Colonic mucosa (tissue), 4 donors: ENCODE measurements around the gene HSD17B13. TPM values are rescaled to one million over a fixed set of nuclear protein-coding genes. Genes with fewer than 3 reads are reported as not detected.

Experiments
- DNase-seq: peaks from one replicate; pipeline ENCODE4 v3.0.0-alpha.2; 2020
- H3K27ac ChIP-seq: fragments of 200-600 bp; one replicate; pipeline ENCODE4 v1.8.0; 2021
- H3K27me3 ChIP-seq: fragments of 200-600 bp; one replicate; pipeline ENCODE4 v1.8.0; 2021
- H3K36me3 ChIP-seq: fragments of 200-600 bp; one replicate; pipeline ENCODE4 v1.8.0; 2021
- H3K4me1 ChIP-seq: fragments of 200-600 bp; one replicate; pipeline ENCODE4 v1.8.0; 2021; ENCODE audit warnings: mild to moderate bottlenecking
- H3K4me3 ChIP-seq: fragments of 200-600 bp; one replicate; pipeline ENCODE4 v1.8.0; 2021
- H3K9ac ChIP-seq, 2 donors: one replicate each; pipeline ENCODE4 v1.7.0; 2013; ENCODE audit warnings: control low read depth in 2 of 2, low read depth in 2 of 2, low read length in 2 of 2
- H3K9me3 ChIP-seq: fragments of 200-600 bp; one replicate; pipeline ENCODE4 v1.8.0; 2021
- CTCF ChIP-seq: fragments of 200-600 bp; IDR thresholded peaks from one replicate; pipeline ENCODE4 v1.8.0; 2022; ENCODE audit warnings: antibody characterized with exemption, mild to moderate bottlenecking
- intact Hi-C: fragments of 100-400 bp; cut with DNase I; formaldehyde crosslinking; loops from one replicate; pipeline ENCODE4 v1.14.1; 2022
- total RNA-seq, 2 donors: library from RNA; stranded (reverse); fragmentation: NEBNext Ultra II Directional in 1 of 2; extraction: Animal tissue kit (Norgen Biotek cat#: 25700) in 1 of 2; gene quantifications; one replicate each; pipeline ENCODE4 v1.2.1, GENCODE V29; 2021
- donor health status: healthy.
- donor health status: DM: no; HTN: no; CAD: no.
- donor health status: DM: no; HTN: no; CAD: no.

Gene HSD17B13
- total RNA-seq, 2 donors from 2014 or later: 0.77 to 1.1 TPM

- no peak overlapping the region for H3K4me3 ChIP-seq
- intact Hi-C loops: no loop called here
- DNase-seq: no peak
These were observed 37.8 kb upstream of the HSD17B13 start for GRCh38 chr4:87360338-87360935.

GRCh38 chr4:87359258-87359657 lies 36.6 kb upstream of the HSD17B13 start:
- no peak for DNase-seq
- intact Hi-C loops: no loop called here
- Histone ChIP-seq H3K27me3 (no peaks in the 10 kb centered on the region), H3K27ac (no peak overlapping the region), H3K36me3 (peaks cover 9% of the 10 kb centered on the region), H3K4me3 (no peak overlapping the region), H3K4me1 (no peaks in the 10 kb centered on the region), H3K9me3 (no peaks in the 10 kb centered on the region), H3K9ac (no peak overlapping the region)
- no peak for TF ChIP-seq CTCF

More at GRCh38 chr4:87360338-87360935, 37.8 kb upstream of the HSD17B13 start:
- Histone ChIP-seq H3K27me3 (no peaks in the 10 kb centered on the region), H3K27ac (no peak overlapping the region), H3K9ac (no peak overlapping the region), H3K9me3 (no peaks in the 10 kb centered on the region), H3K36me3 (peaks cover 14% of the 10 kb centered on the region), H3K4me1 (no peaks in the 10 kb centered on the region)
- TF ChIP-seq CTCF: no peak

- DNase-seq: no peak
- no peaks in the 10 kb centered on the region for H3K4me1 ChIP-seq
- no peak for TF ChIP-seq CTCF
- no peaks in the 10 kb centered on the region for H3K36me3 ChIP-seq
- H3K27ac ChIP-seq: no peak overlapping the region
- H3K4me3 ChIP-seq: no peak overlapping the region
- no peaks in the 10 kb centered on the region for H3K9me3 ChIP-seq
- intact Hi-C loops: no loop called here
- H3K9ac ChIP-seq: no peak overlapping the region
- no peaks in the 10 kb centered on the region for H3K27me3 ChIP-seq
These were observed 34.3 kb upstream of the HSD17B13 start for GRCh38 chr4:87356832-87357526.

DNA sequence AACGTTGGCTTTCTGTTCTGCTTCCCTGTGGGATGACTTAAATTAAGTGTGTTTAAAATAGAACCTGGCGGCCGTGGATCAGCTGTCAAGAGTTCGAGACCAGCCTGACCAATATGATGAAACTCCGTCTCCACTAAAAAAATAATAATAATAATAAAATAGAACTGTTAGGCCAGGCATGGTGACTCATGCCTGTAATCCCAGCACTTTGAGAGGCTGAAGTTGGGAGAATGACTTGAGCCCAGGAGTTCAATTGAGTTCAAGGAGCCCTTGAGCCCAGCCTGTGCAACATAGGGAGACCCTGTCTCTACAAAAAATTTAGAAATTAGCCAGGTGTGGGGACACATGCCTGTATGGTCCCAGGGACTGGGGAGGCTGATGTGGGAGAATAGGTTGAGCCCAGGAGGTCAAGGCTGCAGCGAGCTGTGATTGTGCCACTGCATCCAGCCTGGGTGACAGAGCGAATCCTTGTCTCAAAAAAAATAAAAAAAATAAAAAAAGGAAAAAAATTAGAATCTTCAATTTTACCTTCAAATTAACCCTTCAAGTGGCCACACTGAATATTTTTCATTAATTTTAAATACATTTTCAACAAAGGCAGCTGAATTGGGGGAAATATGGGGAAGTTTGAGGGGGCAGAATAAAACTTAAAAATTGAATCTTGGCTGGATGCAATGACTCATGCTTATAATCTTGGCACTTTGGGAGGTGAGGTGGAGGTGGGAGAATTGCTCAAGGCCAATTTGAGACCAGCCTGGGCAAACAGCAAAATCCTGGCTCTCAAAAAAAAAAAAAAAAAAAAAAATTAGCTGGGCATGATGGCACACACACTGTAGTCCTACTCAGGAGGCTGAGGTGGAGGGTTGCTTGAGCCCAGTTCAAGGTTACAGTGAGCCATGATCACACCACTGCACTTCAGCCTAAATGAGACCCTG lies 31.8 kb upstream of the HSD17B13 start:
- Histone ChIP-seq H3K4me3 (no peak overlapping the region), H3K9ac (no peak overlapping the region), H3K27me3 (no peaks in the 10 kb centered on the region), H3K36me3 (no peaks in the 10 kb centered on the region), H3K27ac (no peak overlapping the region), H3K4me1 (no peaks in the 10 kb centered on the region), H3K9me3 (no peaks in the 10 kb centered on the region)
- TF ChIP-seq CTCF: no peak
- intact Hi-C loops: no loop called here
- no peak for DNase-seq

- TF ChIP-seq CTCF: peak; percentile 12
- H3K27me3 ChIP-seq: no peaks in the 10 kb centered on the region
- intact Hi-C loops: no loop called here
- no peaks in the 10 kb centered on the region for H3K9me3 ChIP-seq
- H3K27ac ChIP-seq: no peak overlapping the region
- no peaks in the 10 kb centered on the region for H3K36me3 ChIP-seq
- no peak for DNase-seq
- H3K4me1 ChIP-seq: no peaks in the 10 kb centered on the region
- no peak overlapping the region for H3K4me3 ChIP-seq
- no peak overlapping the region for H3K9ac ChIP-seq
These were observed 30.9 kb upstream of the HSD17B13 start for GRCh38 chr4:87353592-87353991.
